Spleen (tissue), 7 donors: ENCODE results near the gene SLAMF6.

Source experiments
- CTCF ChIP-seq, 11 experiments: fragments of 200-600 bp in 7 of 11; fragments of 450-650 bp in 4 of 11; sonication (generic) in 4 of 11; IDR thresholded peaks in 8 of 11; conservative IDR thresholded peaks in 3 of 11; 1 replicate in 7 of 11; 2 replicates in 4 of 11; pipeline versions ENCODE4 v1.4.0 to v1.8.0; 2016 to 2021; ENCODE audit warnings: antibody characterized with exemption in 11 of 11, inconsistent platforms in 4 of 11, mild to moderate bottlenecking in 1 of 11
- POLR2A ChIP-seq, 3 donors: fragments of 450-650 bp; IDR thresholded peaks; one replicate each; pipeline ENCODE4 v1.5.1; 2017; ENCODE audit warnings: antibody characterized with exemption in 3 of 3, mild to moderate bottlenecking in 1 of 3
- donor health status: DM: no; HTN: no; CAD: no; lungs with moderate emphysema.
- donor health status: DM: no; HTN: no; CAD: no.
- donor health status: DM: no; HTN: no; CAD: no.

GRCh38 chr1:160451859-160452232 lies 71.2 kb downstream of the SLAMF6 start:
- TF ChIP-seq POLR2A (IDR thresholded peaks at IDR 0.05) (no peak), CTCF (IDR thresholded peaks at IDR 0.05 in 8 of 11, conservative IDR thresholded peaks at IDR 0.05 in 3 of 11) (no peak)
